H54 (cell line): ENCODE results near the gene SDR42E2.
"Not testable (repeated sequence)": the region's sequence is repeated elsewhere in the genome, so short reads cannot be mapped to it uniquely, and the experiment has no call there.

Experiments used
- DNase-seq: peaks from one replicate; pipeline ENCODE4 v3.0.0; 2011; ENCODE audit warnings: low spot score, mixed read lengths; ENCODE audit not compliant: insufficient read length
- FAIRE-seq: peaks from 3 replicates; lab custom pipeline; 2011; peaks lifted over from hg19 to GRCh38; lab: Jason Lieb, UNC
- POLR2A ChIP-seq: IDR thresholded peaks from 2 replicates; pipeline ENCODE4 v1.6.1; 2011; ENCODE audit warnings: low read depth, mild to moderate bottlenecking, low read length

SDR42E2 gene

DNA sequence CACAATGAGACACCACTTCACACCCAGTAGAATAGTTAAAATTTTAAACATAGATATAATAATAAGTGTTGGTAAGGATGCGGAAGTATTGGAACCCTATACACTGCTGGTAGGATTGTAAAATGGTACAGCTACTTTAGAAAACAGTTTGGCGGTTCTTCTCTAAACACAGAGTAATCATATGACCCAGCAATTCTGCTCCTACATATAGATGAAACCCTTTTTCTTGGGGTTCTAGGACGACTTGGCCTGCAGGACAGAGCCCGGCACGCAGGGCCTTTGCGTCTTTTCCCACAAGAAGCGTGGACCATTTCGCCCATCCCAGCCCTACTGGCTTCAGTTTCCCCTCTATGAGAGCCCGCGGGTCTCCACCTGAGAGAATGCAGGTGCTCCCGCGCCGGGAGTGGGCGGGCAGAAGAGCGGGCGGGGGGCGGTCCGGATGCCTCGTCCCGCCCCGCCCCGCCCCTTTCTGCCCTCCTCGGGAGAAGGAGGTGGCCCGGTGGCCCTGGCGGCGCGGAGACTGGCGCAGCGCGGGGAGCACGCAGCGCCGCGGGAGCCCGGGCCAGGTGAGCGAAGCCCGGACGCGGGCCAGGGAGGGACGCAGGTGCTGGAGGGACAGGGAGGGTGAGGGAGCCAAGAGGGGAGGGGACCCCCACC lies at the start of gene SDR42E2:
Gene SDR42E2 (plus strand): TSS at position 508 of the 657 bp plus-strand sequence. CDS start 3,077 bp downstream, outside the sequence.
- no peak for TF ChIP-seq POLR2A
- FAIRE-seq (no peak), DNase-seq (no peak)

GRCh38 chr16:22116095-22116700 lies 46.1 kb upstream of the SDR42E2 start:
- no peak for DNase-seq
- TF ChIP-seq POLR2A, result no peak
- no peak for FAIRE-seq

GRCh38 chr16:22117609-22118008 lies 44.7 kb upstream of the SDR42E2 start:
- no peak for FAIRE-seq
- TF ChIP-seq POLR2A, result no peak
- no peak for DNase-seq

- no peak for TF ChIP-seq POLR2A
- FAIRE-seq, result no peak
- DNase-seq, result no peak
Measured at GRCh38 chr16:22120440-22120839, 41.9 kb upstream of the SDR42E2 start.

DNA sequence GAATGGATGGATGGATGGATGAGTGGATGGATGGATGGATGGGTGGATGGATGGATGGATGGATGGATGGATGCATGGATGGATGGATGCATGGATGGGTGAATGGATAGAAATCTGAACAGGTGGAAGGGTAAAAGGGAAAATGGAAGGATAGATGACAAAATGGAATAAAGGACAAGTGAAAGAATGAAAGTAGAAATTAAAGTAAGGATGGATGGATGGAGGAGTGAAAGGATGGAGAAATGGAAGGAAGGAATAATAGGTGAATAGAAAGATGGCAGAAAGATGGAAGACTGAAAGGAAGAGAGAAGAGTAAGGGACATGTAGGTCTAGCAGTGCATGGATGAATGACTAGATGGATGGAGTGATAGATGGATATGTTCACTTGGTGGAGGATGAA lies 40.1 kb upstream of the SDR42E2 start:
- DNase-seq (no peak), FAIRE-seq (no peak)
- TF ChIP-seq POLR2A, result no peak

DNA sequence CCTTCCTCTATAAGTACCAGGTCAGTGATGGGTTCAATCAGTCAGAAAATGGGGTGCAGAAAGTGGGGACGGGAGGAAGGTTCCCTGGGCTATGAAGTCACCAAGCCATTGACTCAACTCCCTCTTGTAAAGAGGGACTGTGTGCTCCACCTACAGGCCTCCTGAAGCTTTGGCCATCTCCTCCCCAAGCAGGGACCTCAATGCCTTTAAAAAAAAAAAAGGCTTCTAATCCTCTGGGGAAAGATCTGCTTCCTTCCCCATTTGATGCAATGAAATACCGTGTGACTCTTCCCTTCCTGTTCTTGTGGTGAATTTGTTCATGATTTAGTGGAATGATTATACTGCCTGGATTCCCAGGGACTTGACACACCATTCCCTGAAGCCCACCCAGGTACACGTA lies 39.2 kb upstream of the SDR42E2 start:
- DNase-seq (no peak), FAIRE-seq (no peak)
- no peak for TF ChIP-seq POLR2A

DNA sequence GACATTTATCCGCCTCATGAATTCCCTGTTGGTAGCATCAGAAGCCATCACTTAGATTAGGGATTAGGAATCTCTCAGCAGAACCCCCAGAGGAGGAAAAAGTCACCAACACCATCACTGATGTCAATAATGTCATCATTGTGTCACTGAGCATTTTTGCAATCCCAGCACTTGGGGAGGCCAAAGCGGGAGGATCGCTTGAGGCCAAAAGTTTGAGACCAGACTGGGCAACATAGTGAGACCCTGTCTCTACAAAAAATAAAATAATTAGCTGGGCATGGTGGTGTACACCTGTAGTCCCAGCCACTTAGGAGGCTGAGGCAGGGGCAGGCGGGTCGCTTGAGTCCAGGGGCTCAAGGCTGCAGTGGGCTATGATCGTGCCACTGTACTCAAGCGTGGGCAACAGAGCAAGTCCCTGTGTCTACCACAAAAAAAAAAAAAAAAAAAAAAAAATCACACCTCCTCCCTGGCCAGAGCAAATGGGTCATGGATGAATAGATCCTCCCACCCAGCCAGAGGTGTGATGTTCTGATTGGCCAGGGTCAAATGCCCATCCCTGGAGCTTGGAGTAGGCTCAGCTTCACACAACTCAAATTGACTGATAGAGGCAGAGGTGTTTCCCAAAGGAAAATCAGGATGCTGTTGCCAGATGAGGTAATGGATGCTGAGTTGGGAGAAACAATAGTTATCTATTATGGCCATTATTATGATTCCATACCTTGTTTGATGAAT lies 38.4 kb upstream of the SDR42E2 start:
- FAIRE-seq (no peak), DNase-seq (peak; percentile 15)
- no peak for TF ChIP-seq POLR2A

DNA sequence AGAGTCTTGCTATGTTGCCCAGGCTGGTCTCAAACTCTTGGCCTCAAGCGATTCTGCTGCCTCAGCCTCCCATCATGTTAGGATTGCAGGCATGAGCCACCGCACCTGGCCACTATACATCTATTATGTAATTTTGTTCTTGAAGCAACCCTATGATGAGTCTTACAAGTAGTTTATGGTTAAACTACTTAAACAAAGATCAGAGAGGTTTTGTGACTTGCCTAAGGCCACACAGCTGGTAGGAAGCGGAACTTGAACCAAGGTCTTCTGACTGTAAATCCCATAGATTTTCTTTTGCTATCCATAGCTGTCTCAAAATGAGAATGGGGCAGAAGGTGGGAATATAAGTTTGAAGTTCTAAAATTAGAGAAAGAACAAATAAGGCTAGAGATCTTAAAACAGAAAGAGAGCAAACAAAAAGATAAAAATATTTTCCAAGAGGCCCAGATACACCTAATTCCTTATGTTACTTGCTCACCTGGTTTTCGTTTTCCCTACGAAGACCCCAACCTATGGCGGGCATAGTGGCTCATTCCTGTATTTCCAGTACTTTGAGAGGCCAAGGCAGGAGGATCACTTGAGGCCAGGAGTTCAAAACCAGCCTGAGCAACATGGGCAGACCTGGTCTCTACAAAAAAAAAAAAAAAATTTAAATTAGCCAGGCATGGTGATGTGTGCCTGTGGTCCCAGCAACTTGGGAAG lies 37.6 kb upstream of the SDR42E2 start:
- FAIRE-seq, result no peak
- no peak for TF ChIP-seq POLR2A

DNA sequence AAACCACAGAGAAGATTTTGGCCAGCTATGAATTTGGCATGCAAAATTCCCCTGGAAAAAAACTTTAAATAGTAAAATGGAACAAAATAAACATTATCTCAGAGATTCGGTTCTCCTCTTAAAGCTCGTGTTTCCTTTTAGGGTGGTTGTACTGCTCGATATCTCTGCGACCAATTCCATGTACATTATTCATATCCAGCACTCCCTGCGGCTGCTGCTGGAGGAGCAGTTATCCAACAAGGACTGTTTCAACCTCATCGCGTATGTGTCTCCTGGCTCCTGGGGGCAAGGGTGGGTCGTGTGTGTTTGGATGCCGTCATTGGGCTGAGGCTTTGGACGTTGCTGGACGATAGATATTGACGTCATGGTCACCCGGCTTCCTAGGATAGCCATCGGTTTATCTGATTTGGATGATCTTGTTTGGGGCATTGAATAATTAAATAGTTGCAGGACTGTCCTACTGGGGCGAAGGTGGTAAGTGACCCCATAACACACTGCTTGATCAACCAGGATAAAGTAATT lies 36.2 kb upstream of the SDR42E2 start:
- DNase-seq (no peak), FAIRE-seq (no peak)
- TF ChIP-seq POLR2A, result no peak

More for the DNA sequence above, 37.6 kb upstream of the SDR42E2 start:
- DNase-seq, result no peak

DNA sequence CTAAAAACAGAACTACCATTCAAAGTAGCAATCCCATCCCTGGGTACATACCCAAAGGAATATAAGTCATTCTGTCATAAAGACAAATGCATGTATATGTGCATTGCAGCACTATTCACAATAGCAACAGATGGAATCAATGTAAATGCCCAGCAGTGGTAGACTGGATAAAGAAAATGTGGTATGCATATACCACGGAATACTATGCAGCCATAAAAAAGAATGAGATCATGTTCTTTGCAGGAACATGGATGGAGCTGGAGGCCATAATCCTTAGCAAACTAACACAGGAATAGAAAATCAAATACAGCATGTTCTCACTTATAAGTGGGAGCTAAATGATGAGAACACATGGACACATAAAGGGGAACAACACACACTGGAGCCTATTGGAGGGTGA lies 33.8 kb upstream of the SDR42E2 start:
- not testable (repeated sequence) for DNase-seq, FAIRE-seq

GRCh38 chr16:22130528-22130927 lies 31.8 kb upstream of the SDR42E2 start:
- FAIRE-seq (no peak), DNase-seq (no peak)
- TF ChIP-seq POLR2A, result no peak

DNA sequence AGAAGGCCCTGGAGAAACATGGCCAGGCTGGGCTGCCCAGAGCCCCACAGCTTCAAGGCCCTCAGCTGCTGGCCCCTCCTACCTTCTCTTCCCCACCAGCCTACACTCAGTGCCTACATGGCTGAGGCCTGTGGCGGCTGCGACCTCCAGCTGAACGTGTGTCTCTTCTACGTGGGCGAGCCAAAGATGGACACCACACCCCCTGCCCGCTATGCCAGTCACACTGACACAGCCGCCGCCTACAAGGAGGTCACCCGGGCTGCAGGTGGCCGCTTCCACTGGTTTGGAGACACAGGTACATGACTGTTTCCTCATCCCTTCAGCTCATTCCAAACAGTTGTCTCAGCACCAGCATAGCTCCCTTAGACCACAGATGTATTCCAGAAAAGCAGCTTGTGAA lies 29.5 kb upstream of the SDR42E2 start:
- DNase-seq (no peak), FAIRE-seq (no peak)
- TF ChIP-seq POLR2A, result no peak

DNA sequence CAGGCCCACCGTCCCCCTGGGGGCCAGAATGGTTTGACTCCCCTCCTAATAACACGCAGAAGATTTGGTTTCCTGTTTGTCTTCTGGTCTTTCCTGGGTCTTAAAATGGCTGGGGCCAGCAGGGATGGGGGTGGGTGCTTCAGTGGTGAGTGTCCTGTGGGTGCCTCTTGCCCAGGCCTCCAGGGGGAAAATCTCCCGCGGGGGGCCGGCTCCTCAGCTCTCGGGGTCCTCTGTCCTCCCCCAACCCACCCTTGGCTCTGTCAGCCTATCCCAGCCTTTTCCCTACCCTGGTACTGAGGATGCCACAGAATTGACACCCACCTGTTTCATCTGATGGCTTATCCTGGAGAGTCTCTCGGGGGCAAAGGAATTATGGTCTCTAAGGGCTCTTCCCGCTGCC lies 23.8 kb upstream of the SDR42E2 start:
- no peak for FAIRE-seq
- no peak for DNase-seq
- no peak for TF ChIP-seq POLR2A

DNA sequence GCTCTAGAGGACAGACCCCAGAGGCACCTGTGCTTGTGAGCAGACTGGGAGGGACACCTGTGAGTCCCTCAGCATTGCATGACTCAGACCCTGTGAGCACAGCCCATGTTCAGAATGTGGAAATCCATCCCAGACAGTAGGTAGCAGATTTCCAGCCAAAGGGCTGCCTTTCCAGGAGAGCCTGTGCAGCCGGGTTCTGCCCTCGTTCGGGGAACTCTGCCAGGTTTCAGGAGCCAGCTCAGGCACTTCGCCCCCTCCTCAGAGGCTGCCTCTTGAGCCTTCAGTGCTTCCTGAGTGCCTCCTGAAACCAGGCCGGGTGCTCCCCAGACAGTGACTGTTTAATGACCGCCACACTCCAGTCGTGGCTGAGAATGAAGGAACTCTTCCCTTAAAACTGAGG lies 23.3 kb upstream of the SDR42E2 start:
- TF ChIP-seq POLR2A, result no peak
- DNase-seq (no peak), FAIRE-seq (no peak)
